HEK293 (cell line): Measurements from ENCODE around the gene GRK2.

Experiments
- IKZF3 ChIP-seq: fragments of 450-650 bp; IDR thresholded peaks from 2 replicates; pipeline ENCODE4 v1.5.0; 2018; ENCODE audit warnings: missing biosample characterization, mild to moderate bottlenecking, missing genetic modification characterization, moderate library complexity
- ZBTB49 ChIP-seq: fragments of 450-650 bp; formaldehyde crosslinking; IDR thresholded peaks from 2 replicates; pipeline ENCODE4 v1.5.1; 2016; ENCODE audit warnings: missing biosample characterization, missing genetic modification characterization, low read depth

- no peak for TF ChIP-seq ZBTB49 (tag by site-specific recombination)
- TF ChIP-seq IKZF3 (tag by site-specific recombination), result no peak
These were observed 4.7 kb upstream of the GRK2 start for GRCh38 chr11:67261640-67261945.
